Stimulated activated CD8-positive, alpha-beta memory T cell treated with anti-CD3 and anti-CD28 coated beads, Interleukin-12 subunit alpha, Interleukin-12 subunit beta, amount 100 ng/mL, for 1 hour (primary cell): ENCODE results near the gene TRIM48.
"Not testable (repeated sequence)": the region's sequence is repeated elsewhere in the genome, so short reads cannot be mapped to it uniquely, and the experiment has no call there.

Experiments used
- DNase-seq: peaks from one replicate; pipeline ENCODE4 v3.0.0-alpha.2; 2020; ENCODE audit warnings: low read depth

The TRIM48 gene

DNA sequence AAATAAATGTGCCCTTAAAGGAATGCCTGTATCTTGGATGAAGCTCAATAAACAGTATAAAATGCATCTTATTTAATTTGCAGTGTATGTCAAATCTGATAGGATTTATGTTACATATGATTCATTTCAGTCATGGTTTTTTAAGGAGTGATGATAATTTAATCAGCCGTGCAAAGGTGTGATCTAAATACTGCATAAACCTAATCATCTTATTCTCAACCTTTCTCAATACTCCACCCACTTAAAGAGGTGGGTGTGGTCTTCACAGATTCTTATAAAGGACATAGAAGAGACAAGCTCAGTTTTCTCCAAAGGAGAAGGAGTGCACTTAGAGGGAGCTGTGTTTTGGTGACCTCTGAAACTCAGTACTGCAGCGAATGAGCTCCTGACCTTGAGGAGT, at the start of gene TRIM48:
TSS of gene TRIM48 (plus strand) at position 301 of the 400 bp plus-strand sequence. CDS start 113 bp downstream, outside the sequence.
- DNase-seq, result not testable (repeated sequence)

DNA sequence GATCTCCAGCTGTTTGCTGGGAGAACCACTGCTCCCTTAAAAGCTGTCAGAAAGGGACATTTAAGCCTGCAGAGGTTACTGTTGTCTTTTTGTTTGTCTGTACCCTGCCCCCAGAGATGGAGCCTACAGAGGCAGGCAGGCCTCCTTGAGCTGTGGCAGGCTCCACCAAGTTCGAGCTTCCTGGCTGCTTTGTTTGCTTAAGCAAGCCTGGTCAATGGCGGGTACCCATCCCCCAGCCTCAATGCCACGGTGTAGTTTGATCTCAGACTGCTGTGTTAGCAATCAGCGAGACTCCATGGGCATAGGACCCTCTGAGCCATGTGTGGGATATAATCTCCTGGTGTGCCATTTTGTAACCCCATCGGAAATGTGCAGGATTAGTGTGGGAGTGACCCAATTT, 23.6 kb upstream of the TRIM48 start:
- not testable (repeated sequence) for DNase-seq

- no peak for DNase-seq
Observed at GRCh38 chr11:55263081-55263480, 1.1 kb downstream of the TRIM48 start.
